HG03135 (cell line): ENCODE measurements around the gene RASAL1.
"Not testable (repeated sequence)": the region's sequence is repeated elsewhere in the genome, so short reads cannot be mapped to it uniquely, and the experiment has no call there.

Experiments
- ATAC-seq: cut with Tn5 transposase; IDR thresholded peaks from one replicate; pipeline ENCODE4 v1.9.1; 2021; ENCODE audit warnings: mild to moderate bottlenecking, moderate library complexity; ENCODE audit not compliant: unreplicated experiment

The RASAL1 gene

GRCh38 chr12:113142173-113142885, 6.8 kb upstream of the RASAL1 start:
- no peak for ATAC-seq

GRCh38 chr12:113141716-113142115, 6.2 kb upstream of the RASAL1 start:
- ATAC-seq, result not testable (repeated sequence)

- no peak for ATAC-seq
Measured at GRCh38 chr12:113140706-113141105, 5.1 kb upstream of the RASAL1 start.

- no peak for ATAC-seq
Measured at GRCh38 chr12:113138826-113139225, 3.3 kb upstream of the RASAL1 start.

GRCh38 chr12:113137861-113138783, 2.6 kb upstream of the RASAL1 start:
- no peak for ATAC-seq

GRCh38 chr12:113136990-113137511, 1.5 kb upstream of the RASAL1 start:
- no peak for ATAC-seq

GRCh38 chr12:113136128-113136989, 798 bp upstream of the RASAL1 start:
- no peak for ATAC-seq

GRCh38 chr12:113134521-113134951, 1.0 kb downstream of the RASAL1 start:
- ATAC-seq, result no peak

- ATAC-seq, result no peak
Measured at GRCh38 chr12:113134071-113134470, 1.5 kb downstream of the RASAL1 start.

- no peak for ATAC-seq
Measured at GRCh38 chr12:113133666-113134065, 1.9 kb downstream of the RASAL1 start.

- no peak for ATAC-seq
Measured at GRCh38 chr12:113133036-113133435, 2.5 kb downstream of the RASAL1 start.

- ATAC-seq, result no peak
Measured at GRCh38 chr12:113131556-113131955, 4.0 kb downstream of the RASAL1 start.

GRCh38 chr12:113130457-113131135, 5.0 kb downstream of the RASAL1 start:
- no peak for ATAC-seq

GRCh38 chr12:113129664-113130456, 5.7 kb downstream of the RASAL1 start:
- ATAC-seq, result no peak

- ATAC-seq, result no peak
Measured at GRCh38 chr12:113128802-113129663, 6.5 kb downstream of the RASAL1 start.

GRCh38 chr12:113127791-113128199, 7.8 kb downstream of the RASAL1 start:
- ATAC-seq, result no peak

GRCh38 chr12:113120670-113121370, 14.7 kb downstream of the RASAL1 start:
- ATAC-seq, result no peak
